RWPE1 (cell line): ENCODE data around the gene LAMC1.

Experiments used
- CTCF ChIA-PET: fragments of 350-600 bp; sonication (Branson Sonifier 250); formaldehyde crosslinking; extraction: SDS; loops from one replicate; lab custom pipeline; 2021; lab: Yijun Ruan, JAX
- POLR2A ChIA-PET: fragments of 400-600 bp; formaldehyde crosslinking; extraction: SDS; loops from one replicate; lab custom pipeline; 2020; ENCODE audit warnings: antibody characterized with exemption; ENCODE audit not compliant: low non-redundant PET; lab: Yijun Ruan, JAX
- DNase-seq: peaks from one replicate; pipeline ENCODE4 v3.0.0; 2012; ENCODE audit warnings: low spot score
- H3K27ac ChIP-seq: fragments of 450-650 bp; 2 replicates; pipeline ENCODE4 v1.5.1; 2017
- CTCF ChIP-seq: fragments of 450-650 bp; conservative IDR thresholded peaks from 2 replicates; pipeline ENCODE4 v1.5.1; 2017; ENCODE audit warnings: low read depth, mild to moderate bottlenecking

The LAMC1 gene

GRCh38 chr1:183000167-183000962 is 22.9 kb upstream of the LAMC1 start:
- DNase-seq: no peak
- no peak for TF ChIP-seq CTCF
- POLR2A ChIA-PET: no interaction called here

GRCh38 chr1:183002267-183002666 is 21.0 kb upstream of the LAMC1 start:
- ChIA-PET POLR2A (no interaction called here), CTCF (interaction anchor here (0.6 kb wide), 1 partner anchor 38 kb away, joined by 3 read pairs; no protein-coding TSS in a partner anchor)
- TF ChIP-seq CTCF: no peak
- DNase-seq: no peak
- H3K27ac ChIP-seq: no peak overlapping the region

More at GRCh38 chr1:183000167-183000962, 22.9 kb upstream of the LAMC1 start:
- CTCF ChIA-PET: interaction anchor here (0.6 to 0.7 kb wide), 2 partner anchors 22 to 1460 kb away, joined by 3 to 4 read pairs; no protein-coding TSS in a partner anchor
- H3K27ac ChIP-seq: no peak overlapping the region

GRCh38 chr1:183002797-183003196 is 20.4 kb upstream of the LAMC1 start:
- TF ChIP-seq CTCF: no peak
- no peak overlapping the region for H3K27ac ChIP-seq
- ChIA-PET POLR2A (no interaction called here), CTCF (interaction anchor here (0.6 kb wide), 1 partner anchor 38 kb away, joined by 3 read pairs; no protein-coding TSS in a partner anchor)
- DNase-seq: no peak

GRCh38 chr1:183003203-183003602 is 20.0 kb upstream of the LAMC1 start:
- no peak for DNase-seq
- ChIA-PET CTCF (interaction anchor here (1.6 kb wide), 1 partner anchor 11 kb away, joined by 5 read pairs; no protein-coding TSS in a partner anchor), POLR2A (no interaction called here)
- no peak for TF ChIP-seq CTCF
- no peak overlapping the region for H3K27ac ChIP-seq

GRCh38 chr1:183004141-183004540 is 19.1 kb upstream of the LAMC1 start:
- POLR2A ChIA-PET: no interaction called here
- no peak for DNase-seq
- H3K27ac ChIP-seq: no peak overlapping the region
- CTCF ChIA-PET: interaction anchor here (0.6 to 1.6 kb wide), 2 partner anchors 10 to 28 kb away, joined by 4 to 5 read pairs; no protein-coding TSS in a partner anchor
- TF ChIP-seq CTCF: no peak

GRCh38 chr1:183011859-183012258 is 11.4 kb upstream of the LAMC1 start:
- TF ChIP-seq CTCF: no peak
- ChIA-PET POLR2A (no interaction called here), CTCF (no interaction called here)
- no peak for DNase-seq
- no peak overlapping the region for H3K27ac ChIP-seq
